Jurkat, Clone E6-1 (cell line): ENCODE results near the gene RBMS3.
"Not testable (repeated sequence)": the region's sequence is repeated elsewhere in the genome, so short reads cannot be mapped to it uniquely, and the experiment has no call there.

Experiments
- DNase-seq: peaks from one replicate; pipeline ENCODE4 v3.0.0-alpha.2; 2011; ENCODE audit warnings: low read depth, low spot score
- H3K4me3 ChIP-seq: 2 replicates; pipeline ENCODE4 v1.5.1; 2011; ENCODE audit warnings: mild to moderate bottlenecking, low read length, control low read depth, moderate library complexity

Gene RBMS3

DNA sequence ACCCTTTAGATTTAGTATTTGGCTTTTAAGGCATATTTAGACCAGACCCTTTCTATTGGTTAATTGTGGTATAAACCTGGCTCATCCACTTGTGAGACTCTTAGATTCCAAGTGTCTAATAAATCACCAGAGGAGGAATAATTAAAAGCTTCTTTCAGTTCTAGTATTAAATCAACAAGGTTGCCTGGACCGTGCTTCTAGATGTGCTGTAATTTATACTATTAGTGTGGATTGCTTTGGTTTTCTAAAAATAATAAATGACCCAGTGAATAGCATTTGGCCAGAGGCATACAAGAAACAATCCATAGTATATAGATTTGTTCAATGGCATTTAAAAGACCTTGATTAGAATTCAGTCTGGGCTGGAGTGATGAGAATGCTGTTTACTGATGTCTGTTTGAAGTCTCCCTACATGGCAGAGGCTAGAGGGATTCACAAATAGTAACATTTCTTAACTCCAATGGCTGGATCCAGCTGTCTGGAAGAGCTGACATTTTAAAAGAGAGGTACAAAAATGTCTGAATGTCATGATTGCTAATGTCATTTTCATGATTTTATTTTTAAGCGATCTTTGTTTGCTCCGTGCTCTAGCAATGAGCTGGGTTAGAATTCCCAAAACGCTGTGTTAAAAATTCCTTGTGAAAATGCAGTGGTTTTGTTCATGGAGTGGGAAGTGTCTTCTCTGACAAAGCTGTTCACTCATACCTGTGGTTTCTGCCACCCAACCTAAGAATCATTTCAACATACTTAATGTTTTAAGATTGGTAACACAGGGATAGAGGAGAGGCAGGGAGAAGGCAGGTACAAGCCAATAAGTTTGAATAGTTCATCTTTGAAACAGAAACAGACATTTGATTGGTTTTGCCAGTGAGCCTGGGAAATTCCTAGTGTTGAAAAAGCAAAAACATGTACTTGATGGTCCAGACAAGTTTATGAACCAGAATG is 89.9 kb downstream of the RBMS3 start:
- DNase-seq, result no peak
- H3K4me3 ChIP-seq, result no peak overlapping the region

- H3K4me3 ChIP-seq, result no peak overlapping the region
- DNase-seq, result no peak
Measured at GRCh38 chr3:29373131-29373680, 92.3 kb downstream of the RBMS3 start.

- DNase-seq, result no peak
- no peak overlapping the region for H3K4me3 ChIP-seq
Measured at GRCh38 chr3:29374226-29374625, 93.4 kb downstream of the RBMS3 start.

DNA sequence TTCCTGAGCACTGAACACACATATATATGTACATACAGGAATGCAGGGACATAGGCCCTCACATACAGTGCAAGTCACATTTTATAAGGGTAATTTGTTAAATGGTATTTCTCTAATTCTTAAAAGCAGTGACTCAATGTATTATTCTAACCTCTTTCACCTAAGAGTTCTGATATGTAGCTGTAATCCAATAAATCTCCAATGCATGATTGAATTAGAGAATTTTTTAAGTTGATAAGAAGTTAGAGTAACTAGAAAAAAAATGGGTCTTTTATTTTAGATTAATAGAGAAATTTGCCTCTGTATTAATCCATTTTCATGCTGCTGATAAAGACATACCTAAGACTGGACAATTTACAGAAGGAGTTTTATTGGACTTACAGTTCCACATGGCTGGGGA is 98.2 kb downstream of the RBMS3 start:
- DNase-seq, result no peak
- H3K4me3 ChIP-seq, result no peak overlapping the region

GRCh38 chr3:29381595-29381994 is 100.7 kb downstream of the RBMS3 start:
- DNase-seq, result no peak
- no peak overlapping the region for H3K4me3 ChIP-seq

GRCh38 chr3:29382409-29382808 is 101.5 kb downstream of the RBMS3 start:
- DNase-seq, result no peak
- H3K4me3 ChIP-seq, result no peak overlapping the region

GRCh38 chr3:29382845-29383244 is 102.0 kb downstream of the RBMS3 start:
- no peak overlapping the region for H3K4me3 ChIP-seq
- DNase-seq, result no peak

DNA sequence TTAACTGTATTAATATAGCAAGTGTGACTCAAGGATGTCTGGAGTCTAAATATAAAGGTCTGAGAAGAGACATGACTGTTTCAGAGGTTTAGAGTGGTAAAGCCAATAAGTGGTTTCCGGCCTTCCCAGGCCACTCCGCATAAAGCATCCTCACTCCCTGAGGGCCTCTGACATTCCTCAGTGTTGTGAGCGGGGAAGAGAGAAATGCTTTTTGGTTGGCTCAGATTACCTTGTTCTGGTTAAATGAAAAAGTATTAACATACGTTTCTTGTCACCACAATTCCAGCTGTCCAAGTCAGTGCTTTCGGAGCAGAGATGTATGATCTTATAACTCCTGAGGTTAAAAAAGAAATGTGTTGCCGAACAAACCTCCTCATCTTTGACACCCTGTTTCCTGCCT is 103.8 kb downstream of the RBMS3 start:
- H3K4me3 ChIP-seq, result no peak overlapping the region
- no peak for DNase-seq

- no peak overlapping the region for H3K4me3 ChIP-seq
- no peak for DNase-seq
Measured at GRCh38 chr3:29385046-29385830, 104.4 kb downstream of the RBMS3 start.

GRCh38 chr3:29389362-29389761 is 108.5 kb downstream of the RBMS3 start:
- no peak overlapping the region for H3K4me3 ChIP-seq
- DNase-seq, result no peak

DNA sequence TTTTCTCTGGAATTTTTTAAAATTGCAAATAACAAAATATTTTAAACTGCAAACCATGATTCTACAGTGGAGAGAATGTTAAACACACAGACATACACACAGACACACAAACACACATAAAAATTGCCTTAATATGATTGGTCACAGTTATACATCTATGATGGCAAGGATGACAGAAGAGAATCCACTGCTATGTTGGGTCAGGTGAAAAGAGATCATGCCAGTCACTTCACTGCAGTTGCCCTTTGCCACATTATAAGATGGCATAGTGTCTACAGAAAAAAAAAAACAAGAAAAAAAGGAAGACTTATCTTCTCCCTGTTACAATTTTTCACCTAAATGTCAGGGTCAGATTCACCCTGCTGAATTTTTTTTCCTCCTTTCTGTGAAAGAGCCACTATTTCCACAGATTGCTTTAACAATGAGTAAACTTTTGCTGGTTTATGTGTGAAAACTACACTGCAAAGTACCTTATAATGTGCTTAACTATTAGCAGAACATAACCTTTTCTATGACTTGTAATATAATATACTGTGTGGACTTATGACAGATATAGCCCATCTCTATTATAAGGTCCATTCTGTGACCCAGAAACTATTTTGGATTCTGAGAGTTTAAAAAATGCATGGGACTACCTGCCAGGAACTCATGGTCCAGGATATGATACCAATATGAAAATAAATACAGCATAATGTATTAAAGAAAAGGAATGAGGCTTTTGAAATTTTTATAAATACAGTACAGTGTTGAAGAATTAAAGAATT is 111.9 kb downstream of the RBMS3 start:
- H3K4me3 ChIP-seq, result no peak overlapping the region
- DNase-seq, result no peak

DNA sequence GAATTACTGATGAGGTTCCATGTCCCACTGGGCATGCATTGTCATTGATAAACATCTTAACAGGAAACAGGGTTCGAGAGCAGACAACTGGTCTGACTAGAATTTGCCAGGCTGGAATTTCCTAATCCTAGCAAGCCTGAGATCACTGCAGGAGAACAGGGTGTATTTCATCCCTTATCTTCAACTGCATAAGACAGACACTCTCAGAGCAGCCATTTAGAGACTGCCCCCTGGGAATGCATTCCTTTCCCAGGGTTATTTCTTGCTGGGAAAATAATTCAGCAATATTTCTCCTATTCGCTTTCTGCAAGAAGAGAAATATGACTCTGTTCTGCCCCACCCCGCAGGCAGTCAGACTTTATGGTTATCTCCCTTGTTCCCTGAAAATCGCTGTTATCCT is 113.1 kb downstream of the RBMS3 start:
- H3K4me3 ChIP-seq, DNase-seq: not testable (repeated sequence)

GRCh38 chr3:29397406-29397805 is 116.5 kb downstream of the RBMS3 start:
- H3K4me3 ChIP-seq, result no peak overlapping the region
- DNase-seq, result no peak

- DNase-seq, result no peak
- no peak overlapping the region for H3K4me3 ChIP-seq
Measured at GRCh38 chr3:29398787-29399186, 117.9 kb downstream of the RBMS3 start.

GRCh38 chr3:29406291-29406832 is 125.5 kb downstream of the RBMS3 start:
- no peak overlapping the region for H3K4me3 ChIP-seq

GRCh38 chr3:29408676-29409075 is 127.8 kb downstream of the RBMS3 start:
- DNase-seq, result no peak

More at GRCh38 chr3:29406291-29406832, 125.5 kb downstream of the RBMS3 start:
- no peak for DNase-seq

DNA sequence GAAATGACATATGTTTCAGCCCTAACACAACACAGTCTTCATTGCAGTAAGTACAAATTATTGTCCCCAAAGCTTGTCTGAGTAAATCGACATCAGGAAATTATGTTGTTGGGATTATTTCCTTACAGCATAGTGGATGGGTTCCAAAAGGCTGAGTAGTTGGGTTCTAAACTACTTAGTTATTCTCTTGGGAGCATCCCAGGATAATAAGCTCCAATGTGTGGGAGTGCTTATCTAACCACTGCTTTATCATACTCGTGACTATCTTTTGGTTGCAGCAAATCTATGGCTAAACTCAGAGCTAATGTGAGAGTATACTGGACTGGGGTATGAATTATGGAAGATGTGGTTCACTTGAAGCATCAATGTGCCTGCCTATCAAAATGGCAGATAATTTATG is 128.5 kb downstream of the RBMS3 start:
- no peak overlapping the region for H3K4me3 ChIP-seq
- DNase-seq, result no peak

More at GRCh38 chr3:29408676-29409075, 127.8 kb downstream of the RBMS3 start:
- H3K4me3 ChIP-seq, result no peak overlapping the region

- DNase-seq, result no peak
- H3K4me3 ChIP-seq, result no peak overlapping the region
Measured at GRCh38 chr3:29410220-29410619, 129.3 kb downstream of the RBMS3 start.
